Stimulated activated naive CD8-positive, alpha-beta T cell treated with anti-CD3 and anti-CD28 coated beads, Interleukin-15, amount 100 ng/mL, for 72 hours (primary cell): ENCODE results near the gene MED27.
A peak's percentile ranks its signal among the peaks of the same experiment; 100 is the strongest.
"Not testable (repeated sequence)": the region's sequence is repeated elsewhere in the genome, so short reads cannot be mapped to it uniquely, and the experiment has no call there.

Experiments
- ATAC-seq: fragments of 150-1000 bp; cut with Tn5 transposase; 2 replicates; pipeline ENCODE4 v1.10.0; 2021; ENCODE audit warnings: mild to moderate bottlenecking, moderate library complexity
- DNase-seq, 2 donors: peaks; one replicate each; pipeline ENCODE4 v3.0.0; 2021 to 2022
- H3K27ac Mint-ChIP-seq, 2 donors: one replicate each; pipeline ENCODE4 v1.8.0; 2022; ENCODE audit warnings: mild to moderate bottlenecking in 2 of 2, mixed read lengths in 2 of 2, moderate library complexity in 2 of 2
- H3K27me3 Mint-ChIP-seq: one replicate; pipeline ENCODE4 v1.8.0; 2022; ENCODE audit warnings: mixed read lengths
- H3K4me1 Mint-ChIP-seq: one replicate; pipeline ENCODE4 v1.8.0; 2022; ENCODE audit warnings: mild to moderate bottlenecking, mixed read lengths
- H3K4me3 Mint-ChIP-seq, 2 donors: one replicate each; pipeline ENCODE4 v1.8.0; 2022; ENCODE audit warnings: mild to moderate bottlenecking in 2 of 2, mixed read lengths in 2 of 2, moderate library complexity in 1 of 2
- H3K9me3 Mint-ChIP-seq, 2 donors: one replicate each; pipeline ENCODE4 v1.8.0; 2022; ENCODE audit warnings: mixed read lengths in 2 of 2

The MED27 gene

GRCh38 chr9:132019702-132020101 is 60.0 kb downstream of the MED27 start:
- H3K4me1 Mint-ChIP-seq: peaks cover 10% of the 10 kb centered on the region
- no peaks in the 10 kb centered on the region for H3K27me3 Mint-ChIP-seq
- DNase-seq (no peak), ATAC-seq (no peak)
- no peaks in the 10 kb centered on the region for H3K9me3 Mint-ChIP-seq
- H3K4me3 Mint-ChIP-seq: no peak overlapping the region
- H3K27ac Mint-ChIP-seq: no peak overlapping the region

GRCh38 chr9:132018957-132019405 is 60.7 kb downstream of the MED27 start:
- Mint-ChIP-seq H3K4me3 (no peak overlapping the region), H3K27ac (no peak overlapping the region), H3K27me3 (no peaks in the 10 kb centered on the region), H3K9me3 (no peaks in the 10 kb centered on the region), H3K4me1 (peaks cover 10% of the 10 kb centered on the region)
- ATAC-seq (no peak), DNase-seq (no peak)

- H3K9me3 Mint-ChIP-seq: no peaks in the 10 kb centered on the region
- H3K4me3 Mint-ChIP-seq: no peak overlapping the region
- no peaks in the 10 kb centered on the region for H3K27me3 Mint-ChIP-seq
- no peak overlapping the region for H3K27ac Mint-ChIP-seq
- DNase-seq (no peak), ATAC-seq (no peak)
- H3K4me1 Mint-ChIP-seq: peaks cover 10% of the 10 kb centered on the region
Measured at GRCh38 chr9:132016456-132016855, 63.2 kb downstream of the MED27 start.

GRCh38 chr9:132015866-132016265 is 63.8 kb downstream of the MED27 start:
- H3K27ac Mint-ChIP-seq: no peak overlapping the region
- DNase-seq: no peak
- ATAC-seq: no peak
- H3K27me3 Mint-ChIP-seq: no peaks in the 10 kb centered on the region
- no peaks in the 10 kb centered on the region for H3K9me3 Mint-ChIP-seq
- H3K4me3 Mint-ChIP-seq: no peak overlapping the region
- H3K4me1 Mint-ChIP-seq: peaks cover 10% of the 10 kb centered on the region

- H3K4me1 Mint-ChIP-seq: peaks cover 5% of the 10 kb centered on the region
- no peak for ATAC-seq
- no peaks in the 10 kb centered on the region for H3K9me3 Mint-ChIP-seq
- no peak overlapping the region for H3K4me3 Mint-ChIP-seq
- H3K27ac Mint-ChIP-seq: no peak overlapping the region
- no peaks in the 10 kb centered on the region for H3K27me3 Mint-ChIP-seq
- DNase-seq: no peak
Measured at GRCh38 chr9:132014218-132014805, 65.4 kb downstream of the MED27 start.

GRCh38 chr9:132012704-132013357 is 66.8 kb downstream of the MED27 start:
- H3K27ac Mint-ChIP-seq: peak overlapping the region in 1 of 2 donors; percentile 74

GRCh38 chr9:132011896-132012295 is 67.8 kb downstream of the MED27 start:
- ATAC-seq (no peak), DNase-seq (no peak)
- H3K9me3 Mint-ChIP-seq: no peaks in the 10 kb centered on the region
- H3K27ac Mint-ChIP-seq: no peak overlapping the region
- no peaks in the 10 kb centered on the region for H3K27me3 Mint-ChIP-seq
- no peak overlapping the region for H3K4me3 Mint-ChIP-seq
- H3K4me1 Mint-ChIP-seq: peaks cover 18% of the 10 kb centered on the region

More at GRCh38 chr9:132012704-132013357, 66.8 kb downstream of the MED27 start:
- Mint-ChIP-seq H3K9me3 (no peaks in the 10 kb centered on the region), H3K4me1 (peaks cover 9% of the 10 kb centered on the region), H3K4me3 (no peak overlapping the region), H3K27me3 (no peaks in the 10 kb centered on the region)
- no peak for DNase-seq
- no peak for ATAC-seq

- no peaks in the 10 kb centered on the region for H3K27me3 Mint-ChIP-seq
- H3K9me3 Mint-ChIP-seq: no peaks in the 10 kb centered on the region
- H3K27ac Mint-ChIP-seq: no peak overlapping the region
- no peak overlapping the region for H3K4me3 Mint-ChIP-seq
- DNase-seq (no peak), ATAC-seq (no peak)
- peaks cover 24% of the 10 kb centered on the region for H3K4me1 Mint-ChIP-seq
Measured at GRCh38 chr9:132011309-132011708, 68.4 kb downstream of the MED27 start.

- H3K4me1 Mint-ChIP-seq: peaks cover 31% of the 10 kb centered on the region
- H3K4me3 Mint-ChIP-seq, H3K27me3 Mint-ChIP-seq, H3K27ac Mint-ChIP-seq, ATAC-seq, H3K9me3 Mint-ChIP-seq, DNase-seq: not testable (repeated sequence)
Measured at GRCh38 chr9:132010201-132010600, 69.5 kb downstream of the MED27 start.

GRCh38 chr9:132008855-132009812 is 70.5 kb downstream of the MED27 start:
- ATAC-seq: no peak
- Mint-ChIP-seq H3K27ac (no peak overlapping the region), H3K27me3 (no peaks in the 10 kb centered on the region), H3K4me1 (peaks cover 42% of the 10 kb centered on the region), H3K9me3 (no peaks in the 10 kb centered on the region), H3K4me3 (no peak overlapping the region)
- DNase-seq: no peak

- Mint-ChIP-seq H3K27me3 (no peaks in the 10 kb centered on the region), H3K4me1 (peaks cover 50% of the 10 kb centered on the region), H3K9me3 (no peaks in the 10 kb centered on the region), H3K27ac (no peak overlapping the region), H3K4me3 (no peak overlapping the region)
- no peak for ATAC-seq
- DNase-seq: no peak
Measured at GRCh38 chr9:132008184-132008803, 71.4 kb downstream of the MED27 start.

- DNase-seq (no peak), ATAC-seq (peak; percentile 30)
- Mint-ChIP-seq H3K27ac (no peak overlapping the region), H3K4me3 (peak overlapping the region in 1 of 2 donors; percentile 5), H3K4me1 (peaks cover 58% of the 10 kb centered on the region), H3K9me3 (no peaks in the 10 kb centered on the region), H3K27me3 (no peaks in the 10 kb centered on the region)
Measured at GRCh38 chr9:132007371-132008025, 72.2 kb downstream of the MED27 start.

- peaks cover 65% of the 10 kb centered on the region for H3K4me1 Mint-ChIP-seq
- ATAC-seq (peak; percentile 99), DNase-seq (peak; percentile 26 to 64)
- no peak overlapping the region for H3K27ac Mint-ChIP-seq
- H3K27me3 Mint-ChIP-seq: no peaks in the 10 kb centered on the region
- no peaks in the 10 kb centered on the region for H3K9me3 Mint-ChIP-seq
- peak overlapping the region in 1 of 2 donors; percentile 5 for H3K4me3 Mint-ChIP-seq
Measured at GRCh38 chr9:132006677-132007370, 72.8 kb downstream of the MED27 start.

- no peak overlapping the region for H3K27ac Mint-ChIP-seq
- H3K27me3 Mint-ChIP-seq: no peaks in the 10 kb centered on the region
- H3K9me3 Mint-ChIP-seq: no peaks in the 10 kb centered on the region
- no peak overlapping the region for H3K4me3 Mint-ChIP-seq
- peaks cover 72% of the 10 kb centered on the region for H3K4me1 Mint-ChIP-seq
- no peak for ATAC-seq
- DNase-seq: no peak
Measured at GRCh38 chr9:132005899-132006298, 73.8 kb downstream of the MED27 start.
